K562 (cell line): Measurements from ENCODE around the gene OR2F2. TPM values are rescaled to one million over a fixed set of nuclear protein-coding genes. Genes with fewer than 3 reads are reported as not detected.

ENCODE experiments used
- JUNB ChIP-seq: fragments of 450-650 bp; formaldehyde crosslinking; conservative IDR thresholded peaks from 2 replicates; pipeline ENCODE4 v1.4.0; 2020; ENCODE audit warnings: mild to moderate bottlenecking
- KLF16 ChIP-seq: IDR thresholded peaks from 2 replicates; pipeline ENCODE4 v1.6.1; 2016; ENCODE audit warnings: antibody characterized with exemption
- L3MBTL2 ChIP-seq: fragments of 450-650 bp; IDR thresholded peaks from 2 replicates; pipeline ENCODE4 v1.6.1; 2016; ENCODE audit warnings: mild to moderate bottlenecking, moderate library complexity
- PRPF4 ChIP-seq: fragments of 200-400 bp; formaldehyde crosslinking; IDR thresholded peaks from one replicate; pipeline ENCODE4 v1.6.1; 2017; ENCODE audit warnings: low read length, low read depth, mild to moderate bottlenecking; ENCODE audit not compliant: insufficient read depth, poor library complexity, severe bottlenecking
- SAFB ChIP-seq: fragments of 200-400 bp; formaldehyde crosslinking; IDR thresholded peaks from 2 replicates; pipeline ENCODE4 v1.6.1; 2017; ENCODE audit warnings: low read depth, low read length, borderline replicate concordance
- ZNF79 ChIP-seq: fragments of 250-450 bp; sonication (Bioruptor Pico); IDR thresholded peaks from 2 replicates; pipeline ENCODE4 v1.4.0; 2020; ENCODE audit warnings: low read depth, mild to moderate bottlenecking, moderate library complexity
- polyA plus RNA-seq, 8 experiments: library from polyadenylated mRNA; depleted of rRNA in 4 of 8; stranded (reverse) in 5 of 8; unstranded in 3 of 8; fragments of >200 nt; fragmentation: Nextera tagmentation in 2 of 8; fragmentation: Illumina TruSeq in 1 of 8; extraction: Ambion mirVana in 2 of 8; extraction: Trizol in 1 of 8; gene quantifications; 2 replicates each; pipeline versions ENCODE4 v1.2.1 to v1.2.3, GENCODE V29; 2011 to 2014; ENCODE audit warnings: inconsistent platforms in 1 of 8, missing spikeins in 1 of 8
- total RNA-seq, 7 experiments: library from RNA; depleted of rRNA in 6 of 7; stranded (reverse); fragments of >200 nt in 6 of 7; fragmentation: Illumina TruSeq in 2 of 7; extraction: Trizol in 2 of 7; gene quantifications; 2 replicates each; pipeline versions ENCODE4 v1.2.1 to v1.2.3, GENCODE V29; 2011 to 2021; ENCODE audit warnings: low replicate concordance in 1 of 7
- TF ChIP-seq, protein P1 (sequence below): fragments of 450-650 bp; IDR thresholded peaks from 2 replicates; pipeline ENCODE4 v1.6.1; 2016; ENCODE audit warnings: mild to moderate bottlenecking, moderate library complexity
- TF ChIP-seq, protein P2 (sequence below): fragments of 250-450 bp; sonication (Bioruptor Pico); IDR thresholded peaks from 2 replicates; pipeline ENCODE4 v1.5.0; 2021; ENCODE audit warnings: mild to moderate bottlenecking, moderate library complexity

The OR2F2 gene
- total and polyA plus RNA-seq, 9 of the 15 experiments (the other 6 are each of a cell fraction or from before 2014, with no cell fraction given), result not detected

DNA sequence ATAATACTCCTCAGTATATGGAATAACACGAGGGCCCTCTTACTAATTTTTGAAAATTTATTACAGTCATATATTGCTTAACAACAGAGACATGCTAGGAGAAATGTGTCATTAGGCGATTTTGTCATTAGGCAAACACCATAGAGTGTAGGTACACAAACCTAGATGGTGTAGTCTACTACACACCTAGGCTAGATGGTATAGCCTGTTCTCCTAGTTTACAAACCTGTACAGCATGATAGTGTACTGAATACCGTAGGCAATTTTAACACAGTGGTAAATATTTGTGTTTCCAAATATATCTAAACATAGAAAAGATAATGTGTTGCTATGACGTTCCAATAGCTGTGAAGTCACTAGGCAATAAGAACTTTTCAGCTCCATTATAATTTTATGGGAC, 32.4 kb downstream of the OR2F2 start (continued):
- TF ChIP-seq, protein P1, sequence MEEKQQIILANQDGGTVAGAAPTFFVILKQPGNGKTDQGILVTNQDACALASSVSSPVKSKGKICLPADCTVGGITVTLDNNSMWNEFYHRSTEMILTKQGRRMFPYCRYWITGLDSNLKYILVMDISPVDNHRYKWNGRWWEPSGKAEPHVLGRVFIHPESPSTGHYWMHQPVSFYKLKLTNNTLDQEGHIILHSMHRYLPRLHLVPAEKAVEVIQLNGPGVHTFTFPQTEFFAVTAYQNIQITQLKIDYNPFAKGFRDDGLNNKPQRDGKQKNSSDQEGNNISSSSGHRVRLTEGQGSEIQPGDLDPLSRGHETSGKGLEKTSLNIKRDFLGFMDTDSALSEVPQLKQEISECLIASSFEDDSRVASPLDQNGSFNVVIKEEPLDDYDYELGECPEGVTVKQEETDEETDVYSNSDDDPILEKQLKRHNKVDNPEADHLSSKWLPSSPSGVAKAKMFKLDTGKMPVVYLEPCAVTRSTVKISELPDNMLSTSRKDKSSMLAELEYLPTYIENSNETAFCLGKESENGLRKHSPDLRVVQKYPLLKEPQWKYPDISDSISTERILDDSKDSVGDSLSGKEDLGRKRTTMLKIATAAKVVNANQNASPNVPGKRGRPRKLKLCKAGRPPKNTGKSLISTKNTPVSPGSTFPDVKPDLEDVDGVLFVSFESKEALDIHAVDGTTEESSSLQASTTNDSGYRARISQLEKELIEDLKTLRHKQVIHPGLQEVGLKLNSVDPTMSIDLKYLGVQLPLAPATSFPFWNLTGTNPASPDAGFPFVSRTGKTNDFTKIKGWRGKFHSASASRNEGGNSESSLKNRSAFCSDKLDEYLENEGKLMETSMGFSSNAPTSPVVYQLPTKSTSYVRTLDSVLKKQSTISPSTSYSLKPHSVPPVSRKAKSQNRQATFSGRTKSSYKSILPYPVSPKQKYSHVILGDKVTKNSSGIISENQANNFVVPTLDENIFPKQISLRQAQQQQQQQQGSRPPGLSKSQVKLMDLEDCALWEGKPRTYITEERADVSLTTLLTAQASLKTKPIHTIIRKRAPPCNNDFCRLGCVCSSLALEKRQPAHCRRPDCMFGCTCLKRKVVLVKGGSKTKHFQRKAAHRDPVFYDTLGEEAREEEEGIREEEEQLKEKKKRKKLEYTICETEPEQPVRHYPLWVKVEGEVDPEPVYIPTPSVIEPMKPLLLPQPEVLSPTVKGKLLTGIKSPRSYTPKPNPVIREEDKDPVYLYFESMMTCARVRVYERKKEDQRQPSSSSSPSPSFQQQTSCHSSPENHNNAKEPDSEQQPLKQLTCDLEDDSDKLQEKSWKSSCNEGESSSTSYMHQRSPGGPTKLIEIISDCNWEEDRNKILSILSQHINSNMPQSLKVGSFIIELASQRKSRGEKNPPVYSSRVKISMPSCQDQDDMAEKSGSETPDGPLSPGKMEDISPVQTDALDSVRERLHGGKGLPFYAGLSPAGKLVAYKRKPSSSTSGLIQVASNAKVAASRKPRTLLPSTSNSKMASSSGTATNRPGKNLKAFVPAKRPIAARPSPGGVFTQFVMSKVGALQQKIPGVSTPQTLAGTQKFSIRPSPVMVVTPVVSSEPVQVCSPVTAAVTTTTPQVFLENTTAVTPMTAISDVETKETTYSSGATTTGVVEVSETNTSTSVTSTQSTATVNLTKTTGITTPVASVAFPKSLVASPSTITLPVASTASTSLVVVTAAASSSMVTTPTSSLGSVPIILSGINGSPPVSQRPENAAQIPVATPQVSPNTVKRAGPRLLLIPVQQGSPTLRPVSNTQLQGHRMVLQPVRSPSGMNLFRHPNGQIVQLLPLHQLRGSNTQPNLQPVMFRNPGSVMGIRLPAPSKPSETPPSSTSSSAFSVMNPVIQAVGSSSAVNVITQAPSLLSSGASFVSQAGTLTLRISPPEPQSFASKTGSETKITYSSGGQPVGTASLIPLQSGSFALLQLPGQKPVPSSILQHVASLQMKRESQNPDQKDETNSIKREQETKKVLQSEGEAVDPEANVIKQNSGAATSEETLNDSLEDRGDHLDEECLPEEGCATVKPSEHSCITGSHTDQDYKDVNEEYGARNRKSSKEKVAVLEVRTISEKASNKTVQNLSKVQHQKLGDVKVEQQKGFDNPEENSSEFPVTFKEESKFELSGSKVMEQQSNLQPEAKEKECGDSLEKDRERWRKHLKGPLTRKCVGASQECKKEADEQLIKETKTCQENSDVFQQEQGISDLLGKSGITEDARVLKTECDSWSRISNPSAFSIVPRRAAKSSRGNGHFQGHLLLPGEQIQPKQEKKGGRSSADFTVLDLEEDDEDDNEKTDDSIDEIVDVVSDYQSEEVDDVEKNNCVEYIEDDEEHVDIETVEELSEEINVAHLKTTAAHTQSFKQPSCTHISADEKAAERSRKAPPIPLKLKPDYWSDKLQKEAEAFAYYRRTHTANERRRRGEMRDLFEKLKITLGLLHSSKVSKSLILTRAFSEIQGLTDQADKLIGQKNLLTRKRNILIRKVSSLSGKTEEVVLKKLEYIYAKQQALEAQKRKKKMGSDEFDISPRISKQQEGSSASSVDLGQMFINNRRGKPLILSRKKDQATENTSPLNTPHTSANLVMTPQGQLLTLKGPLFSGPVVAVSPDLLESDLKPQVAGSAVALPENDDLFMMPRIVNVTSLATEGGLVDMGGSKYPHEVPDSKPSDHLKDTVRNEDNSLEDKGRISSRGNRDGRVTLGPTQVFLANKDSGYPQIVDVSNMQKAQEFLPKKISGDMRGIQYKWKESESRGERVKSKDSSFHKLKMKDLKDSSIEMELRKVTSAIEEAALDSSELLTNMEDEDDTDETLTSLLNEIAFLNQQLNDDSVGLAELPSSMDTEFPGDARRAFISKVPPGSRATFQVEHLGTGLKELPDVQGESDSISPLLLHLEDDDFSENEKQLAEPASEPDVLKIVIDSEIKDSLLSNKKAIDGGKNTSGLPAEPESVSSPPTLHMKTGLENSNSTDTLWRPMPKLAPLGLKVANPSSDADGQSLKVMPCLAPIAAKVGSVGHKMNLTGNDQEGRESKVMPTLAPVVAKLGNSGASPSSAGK, result no peak
- TF ChIP-seq ZNF79 (no peak), SAFB (no peak), PRPF4 (no peak), KLF16 (no peak), JUNB (CRISPR knock-in tag) (no peak), L3MBTL2 (no peak)
- TF ChIP-seq, protein P2, sequence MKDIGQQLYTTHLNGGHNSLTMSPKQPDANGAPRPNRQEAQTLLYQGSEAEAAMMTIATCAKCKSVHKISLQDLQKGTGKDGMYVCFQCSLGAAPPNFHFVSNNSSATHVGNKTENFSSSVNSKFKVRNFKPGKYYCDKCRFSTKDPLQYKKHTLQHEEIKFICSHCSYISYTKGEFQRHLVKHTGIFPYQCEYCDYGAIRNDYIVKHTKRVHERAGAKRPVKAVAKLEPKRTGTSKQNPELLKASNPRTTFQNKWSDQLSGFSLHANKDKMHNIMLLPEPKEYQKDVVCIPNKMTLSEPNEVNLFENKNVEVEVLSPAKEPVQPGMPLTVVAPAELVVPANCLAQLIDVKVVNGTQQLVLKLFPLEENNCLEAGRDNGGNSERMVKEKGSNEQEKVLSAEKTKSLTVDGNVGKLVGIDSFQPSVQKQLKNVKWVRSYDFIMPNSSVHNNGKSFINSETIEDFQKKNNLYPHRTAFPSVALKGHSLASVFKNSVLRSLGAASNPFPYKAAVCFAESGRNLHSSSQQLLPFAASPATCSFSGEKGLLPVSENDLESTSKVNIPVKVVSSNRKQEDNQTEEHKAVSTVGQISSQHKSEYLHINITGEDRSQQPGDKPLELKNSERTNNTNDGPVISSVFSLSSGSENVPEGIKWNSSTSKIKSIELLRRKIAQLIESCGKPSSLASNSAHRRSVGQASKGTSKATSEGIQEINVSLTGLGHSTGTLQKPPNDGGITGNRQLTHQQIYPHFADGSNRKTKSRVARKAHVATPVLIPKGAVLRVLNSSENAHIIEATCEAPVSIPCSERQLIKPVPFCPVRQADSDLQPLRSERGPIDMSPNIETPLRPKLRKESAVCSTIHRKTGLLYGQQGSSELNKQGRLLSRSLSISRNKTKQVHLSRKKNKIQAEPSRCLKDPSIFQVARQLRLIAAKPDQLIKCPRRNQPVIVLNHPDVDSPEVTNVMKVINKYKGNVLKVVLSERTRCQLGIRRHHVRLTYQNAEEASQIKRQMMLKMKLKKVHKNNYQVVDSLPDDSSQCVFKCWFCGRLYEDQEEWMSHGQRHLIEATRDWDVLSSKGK (CRISPR knock-in tag), result no peak
